Peyer's patch (tissue), 4 donors: ENCODE results near the gene USO1.

Experiments
- POLR2A ChIP-seq, 2 donors: fragments of 450-650 bp; IDR thresholded peaks; one replicate each; pipeline ENCODE4 v1.5.1; 2017; ENCODE audit warnings: antibody characterized with exemption in 2 of 2, mild to moderate bottlenecking in 2 of 2, moderate library complexity in 2 of 2
- TF ChIP-seq, protein P1 (sequence below), 6 experiments: fragments of 450-650 bp in 4 of 6; fragments of 200-600 bp in 2 of 6; sonication (generic) in 1 of 6; IDR thresholded peaks; one replicate each; pipeline ENCODE4 v1.5.1; 2017 to 2019; ENCODE audit warnings: antibody characterized with exemption in 6 of 6, mild to moderate bottlenecking in 3 of 6, moderate library complexity in 1 of 6

DNA sequence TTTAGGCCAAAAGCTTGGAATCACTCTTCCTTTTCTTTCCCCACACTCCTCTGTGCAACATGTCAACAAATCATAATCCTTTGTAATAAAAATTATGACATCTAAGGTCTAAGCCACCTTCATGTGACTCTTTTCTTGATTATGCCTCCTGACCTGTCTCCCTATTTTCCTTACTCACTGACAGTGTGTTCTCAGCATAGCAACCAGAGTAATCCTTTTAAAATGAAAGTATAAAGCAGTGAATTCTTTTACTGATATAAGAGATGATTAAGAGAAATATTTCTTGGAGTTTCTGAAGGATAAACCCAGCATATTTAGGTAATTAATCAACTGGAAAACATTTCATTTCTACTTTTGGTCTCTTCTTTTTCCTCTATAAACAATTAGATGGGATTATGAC, 44.7 kb downstream of the USO1 start:
- TF ChIP-seq, protein P1, sequence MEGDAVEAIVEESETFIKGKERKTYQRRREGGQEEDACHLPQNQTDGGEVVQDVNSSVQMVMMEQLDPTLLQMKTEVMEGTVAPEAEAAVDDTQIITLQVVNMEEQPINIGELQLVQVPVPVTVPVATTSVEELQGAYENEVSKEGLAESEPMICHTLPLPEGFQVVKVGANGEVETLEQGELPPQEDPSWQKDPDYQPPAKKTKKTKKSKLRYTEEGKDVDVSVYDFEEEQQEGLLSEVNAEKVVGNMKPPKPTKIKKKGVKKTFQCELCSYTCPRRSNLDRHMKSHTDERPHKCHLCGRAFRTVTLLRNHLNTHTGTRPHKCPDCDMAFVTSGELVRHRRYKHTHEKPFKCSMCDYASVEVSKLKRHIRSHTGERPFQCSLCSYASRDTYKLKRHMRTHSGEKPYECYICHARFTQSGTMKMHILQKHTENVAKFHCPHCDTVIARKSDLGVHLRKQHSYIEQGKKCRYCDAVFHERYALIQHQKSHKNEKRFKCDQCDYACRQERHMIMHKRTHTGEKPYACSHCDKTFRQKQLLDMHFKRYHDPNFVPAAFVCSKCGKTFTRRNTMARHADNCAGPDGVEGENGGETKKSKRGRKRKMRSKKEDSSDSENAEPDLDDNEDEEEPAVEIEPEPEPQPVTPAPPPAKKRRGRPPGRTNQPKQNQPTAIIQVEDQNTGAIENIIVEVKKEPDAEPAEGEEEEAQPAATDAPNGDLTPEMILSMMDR (IDR thresholded peaks at IDR 0.05), result no peak
- TF ChIP-seq POLR2A (IDR thresholded peaks at IDR 0.05), result no peak
